Fibroblast of lung (primary cell): Measurements from ENCODE around the gene RPRD1B. TPM values are rescaled to one million over a fixed set of nuclear protein-coding genes. Genes with fewer than 3 reads are reported as not detected.

Experiments
- DNase-seq, 2 donors: peaks; one replicate each; pipeline versions ENCODE4 v3.0.0 to v3.0.0-alpha.2; 2010; ENCODE audit warnings: low read depth in 2 of 2
- H2AFZ ChIP-seq: 2 replicates; pipeline ENCODE4 v1.5.1; 2012; ENCODE audit warnings: low read length, control low read depth, inconsistent platforms
- H3K27ac ChIP-seq: 2 replicates; pipeline ENCODE4 v1.5.1; 2011; ENCODE audit warnings: low read length, control low read depth; ENCODE audit not compliant: insufficient read depth
- H3K27me3 ChIP-seq: 2 replicates; pipeline ENCODE4 v1.5.1; 2011; ENCODE audit warnings: mild to moderate bottlenecking, low read length; ENCODE audit not compliant: control insufficient read depth, insufficient read depth
- H3K36me3 ChIP-seq: 2 replicates; pipeline ENCODE4 v1.5.1; 2011; ENCODE audit warnings: low read length; ENCODE audit not compliant: control insufficient read depth, insufficient read depth
- H3K4me1 ChIP-seq: 2 replicates; pipeline ENCODE4 v1.5.1; 2011; ENCODE audit warnings: low read length; ENCODE audit not compliant: control insufficient read depth, insufficient read depth; ENCODE audit errors: extremely low read depth
- H3K4me2 ChIP-seq: 2 replicates; pipeline ENCODE4 v1.5.1; 2011; ENCODE audit warnings: low read length, control low read depth; ENCODE audit not compliant: insufficient read depth; ENCODE audit errors: extremely low read depth
- H3K4me3 ChIP-seq, 4 experiments: fragments of 200-600 bp in 1 of 4; sonication (generic) in 1 of 4; replicated peaks in 1 of 4; 2 replicates each; pipeline ENCODE4 v1.5.1; 2011 to 2016; ENCODE audit warnings: low read length in 4 of 4, low read depth in 3 of 4, mild to moderate bottlenecking in 3 of 4, control low read depth in 2 of 4, inconsistent platforms in 1 of 4, mixed read lengths in 1 of 4; ENCODE audit not compliant: insufficient read depth in 1 of 4; ENCODE audit errors: control extremely low read depth in 1 of 4
- H3K79me2 ChIP-seq: 2 replicates; pipeline ENCODE4 v1.5.1; 2012; ENCODE audit warnings: mild to moderate bottlenecking, low read length, inconsistent platforms; ENCODE audit not compliant: control insufficient read depth, insufficient read depth
- H3K9ac ChIP-seq: 2 replicates; pipeline ENCODE4 v1.5.1; 2011; ENCODE audit warnings: mild to moderate bottlenecking, low read length, control low read depth; ENCODE audit not compliant: insufficient read depth
- H3K9me3 ChIP-seq: 2 replicates; pipeline ENCODE4 v1.5.1; 2012; ENCODE audit warnings: low read depth, low read length; ENCODE audit not compliant: control insufficient read depth, insufficient read depth
- H4K20me1 ChIP-seq: 2 replicates; pipeline ENCODE4 v1.5.1; 2011; ENCODE audit warnings: low read length; ENCODE audit not compliant: control insufficient read depth, insufficient read depth; ENCODE audit errors: extremely low read depth
- EZH2 ChIP-seq: IDR thresholded peaks from 2 replicates; pipeline ENCODE4 v1.5.1; 2012; ENCODE audit warnings: low read length, control low read depth, mild to moderate bottlenecking; ENCODE audit errors: missing control alignments
- polyA plus RNA-seq, 2 donors: library from polyadenylated mRNA; depleted of rRNA in 1 of 2; stranded (reverse) in 1 of 2; unstranded in 1 of 2; fragments of >200 nt; gene quantifications; 2 replicates each; pipeline ENCODE4 v1.2.1, GENCODE V29; 2011 to 2012; ENCODE audit warnings: missing spikeins in 1 of 2
- total RNA-seq: library from RNA; depleted of rRNA; stranded (reverse); fragments of >200 nt; gene quantifications from 2 replicates; pipeline ENCODE4 v1.2.1, GENCODE V29; 2014
- TF ChIP-seq, protein P1 (sequence below), 2 donors: IDR thresholded peaks in 1 of 2; conservative IDR thresholded peaks in 1 of 2; 1 replicate in 1 of 2; 2 replicates in 1 of 2; pipeline ENCODE4 v1.5.1; 2011 to 2012; ENCODE audit warnings: low read length in 2 of 2, control low read depth in 1 of 2, inconsistent platforms in 1 of 2, low read depth in 1 of 2, mild to moderate bottlenecking in 1 of 2

The RPRD1B gene
- total and polyA plus RNA-seq, 2 donors (not counting 1 experiment from before 2014, with no cell fraction given): 23.8 to 23.9 TPM

DNA sequence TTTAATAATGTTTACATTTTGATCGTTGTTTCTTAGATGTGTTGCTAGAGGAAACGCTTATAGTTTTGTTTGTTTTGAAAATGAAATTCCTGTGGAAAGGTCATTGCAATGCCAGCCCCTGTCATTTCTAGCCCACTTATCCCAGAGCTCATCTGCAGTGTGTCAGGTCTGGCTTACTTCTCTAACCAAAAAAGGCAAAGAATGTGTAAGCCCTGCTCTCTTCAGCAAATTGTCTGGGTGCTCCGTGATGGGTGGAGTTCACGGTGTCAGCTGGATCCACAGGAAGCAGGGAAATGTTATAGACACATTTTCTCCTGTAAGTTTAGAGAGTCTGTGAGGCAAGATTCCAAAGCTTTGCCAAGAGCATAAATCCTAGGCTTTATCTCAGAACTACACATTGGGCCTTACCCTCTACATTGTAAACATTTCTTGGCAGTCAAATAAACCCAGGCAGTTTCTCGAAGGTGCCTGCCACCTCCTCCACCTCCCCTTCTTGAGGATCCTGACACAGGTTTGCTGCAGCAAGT is 50.9 kb downstream of the RPRD1B start:
- Histone ChIP-seq H4K20me1 (no peaks in the 10 kb centered on the region), H3K36me3 (peaks cover 2% of the 10 kb centered on the region), H3K9ac (peak overlapping the region; percentile 34), H3K27me3 (no peaks in the 10 kb centered on the region), H3K4me2 (peak overlapping the region; percentile 38), H3K79me2 (no peaks in the 10 kb centered on the region), H3K27ac (peak overlapping the region; percentile 66), H3K4me3 (no peak overlapping the region), H3K9me3 (no peaks in the 10 kb centered on the region), H3K4me1 (peaks cover 19% of the 10 kb centered on the region), H2AFZ (no peak overlapping the region)
- TF ChIP-seq, protein P1, sequence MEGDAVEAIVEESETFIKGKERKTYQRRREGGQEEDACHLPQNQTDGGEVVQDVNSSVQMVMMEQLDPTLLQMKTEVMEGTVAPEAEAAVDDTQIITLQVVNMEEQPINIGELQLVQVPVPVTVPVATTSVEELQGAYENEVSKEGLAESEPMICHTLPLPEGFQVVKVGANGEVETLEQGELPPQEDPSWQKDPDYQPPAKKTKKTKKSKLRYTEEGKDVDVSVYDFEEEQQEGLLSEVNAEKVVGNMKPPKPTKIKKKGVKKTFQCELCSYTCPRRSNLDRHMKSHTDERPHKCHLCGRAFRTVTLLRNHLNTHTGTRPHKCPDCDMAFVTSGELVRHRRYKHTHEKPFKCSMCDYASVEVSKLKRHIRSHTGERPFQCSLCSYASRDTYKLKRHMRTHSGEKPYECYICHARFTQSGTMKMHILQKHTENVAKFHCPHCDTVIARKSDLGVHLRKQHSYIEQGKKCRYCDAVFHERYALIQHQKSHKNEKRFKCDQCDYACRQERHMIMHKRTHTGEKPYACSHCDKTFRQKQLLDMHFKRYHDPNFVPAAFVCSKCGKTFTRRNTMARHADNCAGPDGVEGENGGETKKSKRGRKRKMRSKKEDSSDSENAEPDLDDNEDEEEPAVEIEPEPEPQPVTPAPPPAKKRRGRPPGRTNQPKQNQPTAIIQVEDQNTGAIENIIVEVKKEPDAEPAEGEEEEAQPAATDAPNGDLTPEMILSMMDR (conservative IDR thresholded peaks at IDR 0.05 in 1 of 2, IDR thresholded peaks at IDR 0.05 in 1 of 2; ENCODE audit: low read depth in 1 of 2, low read length in 2 of 2): no peak
- TF ChIP-seq EZH2: no peak
- DNase-seq: peak; percentile 86 to 89

DNA sequence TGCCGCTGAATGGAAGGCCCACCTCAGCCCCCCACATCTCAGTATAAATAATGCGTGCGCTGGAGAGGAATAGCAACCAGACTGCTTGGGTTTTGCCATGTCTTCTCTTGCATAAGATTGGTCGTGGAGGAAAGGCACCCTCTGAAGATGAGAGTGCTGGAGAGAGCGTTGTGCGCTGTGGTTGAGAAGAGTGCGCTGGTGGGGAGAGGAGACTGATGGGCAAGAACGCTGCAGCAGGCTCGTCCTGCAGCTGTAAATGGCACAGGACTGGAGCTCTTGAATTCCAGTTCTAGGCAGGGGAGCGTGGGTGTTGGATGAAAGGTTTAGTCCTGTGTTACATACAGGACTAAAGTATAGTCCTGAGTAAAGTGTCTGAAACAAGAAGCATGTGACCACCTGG is 51.5 kb downstream of the RPRD1B start:
- H3K4me2 ChIP-seq: peak overlapping the region; percentile 38
- no peaks in the 10 kb centered on the region for H3K79me2 ChIP-seq
- peaks cover 2% of the 10 kb centered on the region for H3K36me3 ChIP-seq
- DNase-seq: no peak
- no peaks in the 10 kb centered on the region for H3K9me3 ChIP-seq
- no peaks in the 10 kb centered on the region for H3K27me3 ChIP-seq
- H3K27ac ChIP-seq: peak overlapping the region; percentile 66
- no peak overlapping the region for H2AFZ ChIP-seq
- H4K20me1 ChIP-seq: no peaks in the 10 kb centered on the region
- TF ChIP-seq, protein P1 (conservative IDR thresholded peaks at IDR 0.05 in 1 of 2, IDR thresholded peaks at IDR 0.05 in 1 of 2; ENCODE audit: low read depth in 1 of 2, low read length in 2 of 2): no peak
- TF ChIP-seq EZH2: no peak
- no peak overlapping the region for H3K4me3 ChIP-seq
- H3K4me1 ChIP-seq: peaks cover 19% of the 10 kb centered on the region
- H3K9ac ChIP-seq: no peak overlapping the region

DNA sequence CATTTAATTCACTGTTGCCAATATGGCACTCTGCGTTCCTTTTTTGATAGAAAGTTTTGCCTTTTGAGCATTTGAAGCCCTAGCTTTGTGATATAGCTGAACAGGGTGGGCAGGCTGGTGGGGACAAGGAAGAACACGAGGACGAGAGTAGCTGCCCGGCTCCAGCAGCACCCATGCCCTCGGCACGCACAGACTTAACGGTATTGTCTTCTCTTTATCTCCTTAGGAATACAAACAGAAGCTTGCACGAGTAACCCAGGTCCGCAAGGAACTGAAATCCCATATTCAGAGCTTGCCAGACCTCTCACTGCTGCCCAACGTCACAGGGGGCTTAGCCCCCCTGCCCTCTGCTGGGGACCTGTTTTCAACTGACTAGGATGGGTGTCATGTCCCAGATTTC is 56.0 kb downstream of the RPRD1B start:
- Histone ChIP-seq H2AFZ (no peak overlapping the region), H3K4me3 (no peak overlapping the region), H3K4me2 (no peak overlapping the region), H4K20me1 (no peaks in the 10 kb centered on the region), H3K27ac (no peak overlapping the region), H3K36me3 (peaks cover 5% of the 10 kb centered on the region), H3K9me3 (no peaks in the 10 kb centered on the region), H3K79me2 (no peaks in the 10 kb centered on the region), H3K27me3 (no peaks in the 10 kb centered on the region), H3K4me1 (peaks cover 23% of the 10 kb centered on the region), H3K9ac (no peak overlapping the region)
- no peak for TF ChIP-seq EZH2
- TF ChIP-seq, protein P1 (conservative IDR thresholded peaks at IDR 0.05 in 1 of 2, IDR thresholded peaks at IDR 0.05 in 1 of 2; ENCODE audit: low read depth in 1 of 2, low read length in 2 of 2): no peak
- DNase-seq: no peak
